AG08396 (cell line): ENCODE results near the gene SLC35E3.

Experiments
- DNase-seq: peaks from one replicate; pipeline ENCODE4 v3.0.0; 2012; ENCODE audit warnings: low spot score, mixed read lengths

SLC35E3 gene

GRCh38 chr12:68771223-68771925 is 25.4 kb downstream of the SLC35E3 start:
- DNase-seq, result no peak

GRCh38 chr12:68772714-68773113 is 26.7 kb downstream of the SLC35E3 start:
- no peak for DNase-seq

DNA sequence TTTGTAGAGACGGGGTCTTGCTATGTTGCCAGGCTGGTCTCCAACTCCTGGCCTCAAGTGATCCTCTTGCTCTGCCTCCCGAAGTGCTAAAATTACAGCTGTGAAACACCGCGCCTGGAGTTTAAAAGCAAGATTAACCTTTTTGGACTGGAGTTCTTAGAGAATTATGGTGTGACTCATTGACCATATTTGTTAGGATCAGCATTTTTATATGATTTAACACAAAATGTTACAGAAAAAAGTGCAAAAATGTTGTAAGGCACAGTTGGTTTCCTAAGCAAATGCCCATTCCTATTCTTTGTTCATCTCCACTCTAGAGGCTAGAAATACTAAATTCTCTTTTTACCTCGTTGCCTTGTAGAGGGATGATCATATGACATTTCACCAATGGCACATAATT is 27.6 kb downstream of the SLC35E3 start:
- DNase-seq, result no peak

- DNase-seq, result no peak
These were observed 29.2 kb downstream of the SLC35E3 start for GRCh38 chr12:68775121-68775630.

DNA sequence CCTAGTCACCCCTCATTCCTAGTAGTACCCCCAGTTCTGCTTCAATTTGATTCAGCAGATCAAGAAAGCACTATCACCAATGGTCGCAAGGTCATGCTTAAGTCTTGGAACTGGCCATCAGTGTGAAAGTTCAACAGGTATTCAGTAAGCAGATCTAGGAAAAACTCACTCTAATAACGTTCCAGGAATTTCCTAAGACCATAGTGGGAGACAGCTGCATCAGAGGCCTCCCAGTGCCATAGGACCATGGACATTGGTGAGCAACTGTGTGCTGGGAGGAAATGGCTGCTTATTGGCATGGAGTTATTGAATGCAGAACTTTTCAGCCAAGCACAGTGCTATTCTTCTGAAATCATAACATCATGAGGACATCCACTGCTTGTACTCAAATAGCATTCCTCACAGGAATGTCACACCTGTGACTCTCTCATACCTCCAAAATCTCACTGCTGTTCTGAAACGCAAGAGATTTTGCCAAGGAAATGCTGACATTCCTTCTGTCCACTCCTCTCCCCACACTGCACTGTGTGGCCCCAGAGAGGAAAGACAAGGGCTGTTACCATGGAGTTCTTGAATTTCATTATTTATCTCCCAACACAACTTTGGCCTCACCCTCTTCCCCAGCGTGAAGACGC is 31.1 kb downstream of the SLC35E3 start:
- DNase-seq, result no peak

DNA sequence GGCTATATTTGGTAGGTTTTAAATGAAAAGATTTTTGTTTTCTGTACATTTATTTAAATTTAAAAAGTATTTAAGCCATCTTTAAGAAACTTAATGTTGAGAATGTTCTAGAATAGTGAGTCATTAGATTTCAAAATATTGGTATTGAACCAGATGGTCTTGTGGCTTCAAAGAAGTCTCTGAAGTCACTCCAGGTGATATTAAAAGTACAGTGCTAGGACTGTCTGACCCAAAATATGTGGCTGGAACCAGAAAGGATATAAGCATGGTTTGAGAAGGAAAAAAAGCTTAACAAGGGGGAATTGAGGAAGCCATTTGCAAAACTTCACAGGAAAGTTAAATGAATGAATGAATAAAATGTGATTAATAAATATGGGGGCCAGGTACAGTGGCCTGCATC is 33.3 kb downstream of the SLC35E3 start:
- DNase-seq, result no peak

GRCh38 chr12:68780731-68781130 is 34.8 kb downstream of the SLC35E3 start:
- DNase-seq, result peak; percentile 22

DNA sequence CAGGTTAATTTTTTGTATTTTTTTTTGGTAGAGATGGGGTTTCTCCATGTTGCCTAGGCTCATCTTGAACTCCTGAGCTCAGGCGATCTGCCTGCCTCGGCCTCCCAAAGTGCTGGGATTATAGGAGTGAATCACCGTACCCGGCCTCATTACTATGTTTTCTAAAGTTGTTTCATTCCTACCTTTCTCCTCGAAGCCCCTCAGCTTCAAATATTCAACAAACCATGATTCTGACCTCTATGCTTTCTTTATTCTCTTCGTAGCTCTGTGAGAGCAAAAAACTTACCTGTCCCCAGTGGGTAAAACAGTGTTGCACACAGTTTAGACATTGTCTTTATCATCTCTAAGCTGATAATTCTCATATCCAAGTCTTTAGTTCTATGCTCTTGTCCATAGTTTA is 35.8 kb downstream of the SLC35E3 start:
- no peak for DNase-seq

DNA sequence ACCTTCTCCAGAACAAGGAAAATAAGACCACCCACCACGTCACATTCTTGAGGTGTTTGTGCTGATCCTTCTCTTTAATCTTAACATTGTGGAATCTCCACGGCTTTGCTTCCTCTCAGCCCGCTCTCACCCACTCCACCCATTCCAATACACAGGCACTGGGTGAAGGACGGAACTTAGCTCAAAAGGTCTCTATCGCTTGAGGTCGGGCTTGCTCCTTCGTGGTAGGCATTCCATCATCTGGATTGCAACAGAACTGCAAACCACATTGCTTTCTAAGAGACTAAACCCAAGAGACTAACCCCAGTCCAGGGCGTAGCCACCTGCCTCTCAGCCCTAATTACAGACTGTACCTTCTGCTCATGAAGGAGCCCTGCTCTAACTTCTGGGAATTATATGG is 38.0 kb downstream of the SLC35E3 start:
- no peak for DNase-seq

DNA sequence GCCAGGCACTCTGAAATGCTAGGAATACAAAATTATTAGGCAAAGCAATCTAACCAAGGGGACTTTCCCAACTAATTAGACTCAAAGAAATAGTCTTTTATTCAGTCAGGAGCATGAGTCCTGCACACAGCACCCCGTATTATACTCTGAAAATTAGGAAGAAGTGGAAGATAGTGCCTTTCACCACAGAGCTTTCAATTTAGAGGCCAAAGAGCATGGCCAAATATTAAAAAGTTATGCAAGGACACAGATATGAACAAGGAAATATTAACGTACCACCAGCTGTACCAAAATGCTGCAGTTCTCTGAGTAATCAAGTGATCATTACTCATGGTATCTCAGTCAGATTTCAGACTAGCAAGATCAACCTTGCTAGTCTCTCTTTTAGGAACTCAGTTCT is 39.4 kb downstream of the SLC35E3 start:
- no peak for DNase-seq

- no peak for DNase-seq
These were observed 39.8 kb downstream of the SLC35E3 start for GRCh38 chr12:68785823-68786222.

- DNase-seq, result no peak
These were observed 41.0 kb downstream of the SLC35E3 start for GRCh38 chr12:68786929-68787328.

- DNase-seq, result no peak
These were observed 42.7 kb downstream of the SLC35E3 start for GRCh38 chr12:68788554-68789143.

DNA sequence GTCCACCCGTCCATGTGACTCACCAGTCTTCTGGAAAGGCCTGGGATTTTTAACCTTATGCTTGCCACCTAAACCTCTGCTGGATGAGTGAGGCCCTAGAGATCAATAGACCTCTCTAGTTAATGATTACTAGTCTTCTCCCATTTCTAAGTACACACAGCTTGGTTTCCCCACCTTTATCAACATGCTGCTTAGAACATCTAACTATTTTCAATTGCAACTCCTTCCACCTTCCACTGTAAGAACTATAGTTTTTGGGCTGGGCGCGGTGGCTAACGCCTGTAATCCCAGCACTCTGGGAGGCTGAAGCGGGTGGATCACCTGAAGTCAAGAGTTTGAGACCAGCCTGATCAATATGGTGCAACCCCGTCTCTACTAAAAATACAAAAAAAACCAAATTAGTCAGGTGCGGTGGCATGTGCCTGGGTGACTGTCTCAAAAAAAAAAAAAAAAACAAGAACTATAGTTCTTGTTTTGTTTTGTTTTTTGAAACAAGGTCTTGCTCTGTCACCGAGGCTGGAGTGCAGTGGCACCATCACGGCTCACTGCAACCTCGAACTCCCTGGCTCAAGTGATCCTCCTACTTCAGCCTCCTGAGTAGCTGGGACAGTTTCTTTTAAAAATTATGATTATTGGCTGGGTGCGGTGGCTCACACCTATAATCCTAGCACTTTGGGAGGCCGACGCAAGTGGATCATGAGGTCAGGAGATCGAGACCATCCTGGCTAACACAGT is 43.3 kb downstream of the SLC35E3 start:
- no peak for DNase-seq

DNA sequence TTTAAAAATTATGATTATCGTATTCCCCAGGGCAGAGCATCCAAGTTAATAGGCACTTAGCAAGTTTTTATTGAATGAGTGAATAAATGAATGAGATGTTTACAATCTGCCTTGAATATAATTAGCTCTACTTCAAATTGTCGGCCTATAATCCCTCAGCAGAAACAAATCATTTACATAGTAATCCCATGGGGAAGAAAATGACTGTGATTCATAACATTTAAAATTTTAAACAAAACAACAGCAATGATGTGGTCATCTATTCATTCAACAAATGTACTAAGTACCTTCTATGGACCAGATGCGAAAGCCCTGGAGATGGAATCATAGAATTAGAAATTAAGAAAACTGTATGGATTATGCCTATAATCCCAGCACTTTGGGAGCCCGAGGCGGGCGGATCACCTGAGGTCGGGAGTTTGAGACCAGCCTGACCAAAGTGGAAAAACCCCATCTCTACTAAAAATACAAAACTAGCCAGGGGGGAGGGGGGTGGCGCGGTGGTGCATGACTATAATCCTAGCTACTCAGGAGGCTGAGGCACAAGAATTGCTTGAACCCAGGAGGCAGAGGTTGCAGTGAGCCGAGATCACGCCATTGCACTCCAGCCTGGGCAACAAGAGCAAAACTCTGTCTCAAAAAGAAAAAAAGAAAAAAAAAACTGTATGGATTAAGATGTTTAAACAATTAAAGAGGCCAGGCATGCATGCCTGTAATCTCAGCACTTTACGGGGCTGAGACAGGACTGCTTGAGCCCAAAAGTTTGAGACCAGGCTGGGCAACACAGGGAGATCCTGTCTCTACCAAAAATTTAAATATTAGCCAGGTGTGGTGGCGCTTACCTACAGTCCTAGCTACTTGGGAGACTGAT is 44.3 kb downstream of the SLC35E3 start:
- no peak for DNase-seq

DNA sequence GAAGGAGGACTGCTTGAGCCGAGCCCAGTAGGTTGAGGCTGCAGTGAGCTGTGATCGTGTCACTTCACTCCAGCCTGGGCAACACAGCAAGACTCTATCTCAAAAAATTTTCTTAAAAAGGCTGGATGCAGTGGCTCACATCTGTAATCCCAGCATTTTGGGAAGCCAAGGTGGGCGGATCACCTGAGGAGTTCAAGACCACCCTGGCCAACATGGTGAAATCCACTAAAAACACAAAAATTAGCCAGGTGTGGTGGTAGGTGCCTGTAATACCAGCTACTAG is 44.9 kb downstream of the SLC35E3 start:
- DNase-seq, result no peak

GRCh38 chr12:68791897-68792481 is 46.0 kb downstream of the SLC35E3 start:
- DNase-seq, result no peak

- DNase-seq, result peak; percentile 62
These were observed 47.0 kb downstream of the SLC35E3 start for GRCh38 chr12:68792952-68793351.

DNA sequence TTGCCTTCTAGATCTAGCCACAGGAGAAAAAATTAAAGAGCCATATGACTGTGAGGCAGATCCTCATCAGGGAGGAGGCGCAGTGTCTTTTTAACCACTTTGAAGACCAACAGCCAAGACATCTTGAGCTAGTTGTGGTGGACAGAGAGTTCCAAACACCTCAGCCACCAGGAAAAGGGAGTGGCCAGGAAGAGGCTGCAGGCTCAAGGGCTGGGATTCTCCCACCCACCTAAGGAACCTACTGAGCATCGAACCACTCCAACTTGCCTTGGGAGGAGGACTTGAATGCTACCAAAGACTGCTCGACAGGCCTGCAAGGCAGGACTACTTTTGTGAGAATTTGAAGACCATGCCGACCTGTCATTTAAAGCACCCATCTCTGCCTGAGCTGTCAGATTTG is 47.5 kb downstream of the SLC35E3 start:
- DNase-seq, result no peak

- DNase-seq, result no peak
These were observed 48.1 kb downstream of the SLC35E3 start for GRCh38 chr12:68793975-68794652.

GRCh38 chr12:68794653-68795251 is 48.8 kb downstream of the SLC35E3 start:
- no peak for DNase-seq
